Endothelial cell of umbilical vein (primary cell): ENCODE measurements around the gene ERCC2. TPM values are rescaled to one million over a fixed set of nuclear protein-coding genes. Genes with fewer than 3 reads are reported as not detected.

Experiments
- BruUV-seq: library from RNA; stranded (reverse); fragments of 400-500 nt; replicated peaks from 2 replicates; lab custom pipeline; 2021; lab: Mats Ljungman, UMichigan
- CTCF ChIA-PET: fragments of 300-600, 350-600 bp; sonication (Branson Sonifier 250); formaldehyde crosslinking; loops from one replicate; lab custom pipeline; 2021; ENCODE audit warnings: antibody characterized with exemption, inconsistent platforms; lab: Charles Lee
- POLR2A ChIA-PET: fragments of 300-600, 350-600 bp; sonication (Branson Sonifier 250); formaldehyde crosslinking; loops from one replicate; lab custom pipeline; 2021; ENCODE audit warnings: antibody characterized with exemption, inconsistent platforms; lab: Charles Lee
- DNase-seq: peaks from one replicate; pipeline ENCODE4 v3.0.0-alpha.2; 2011; ENCODE audit warnings: low read depth, low spot score
- FAIRE-seq: peaks from 2 replicates; lab custom pipeline; 2011; peaks lifted over from hg19 to GRCh38; lab: Jason Lieb, UNC
- H2AFZ ChIP-seq: 2 replicates; pipeline ENCODE4 v1.6.0; 2012; ENCODE audit warnings: low read depth, low read length, control low read depth, inconsistent platforms
- H3K27ac ChIP-seq: 2 replicates; pipeline ENCODE4 v1.5.1; 2011; ENCODE audit warnings: low read depth, mild to moderate bottlenecking, control low read depth, low read length, moderate library complexity; ENCODE audit not compliant: insufficient read depth
- H3K27me3 ChIP-seq, 2 experiments: 2 replicates each; pipeline versions ENCODE4 v1.6.0 to v1.6.1; 2011; ENCODE audit warnings: low read length in 2 of 2, mixed read lengths in 1 of 2; ENCODE audit not compliant: control insufficient read depth in 2 of 2, insufficient read depth in 2 of 2
- H3K36me3 ChIP-seq, 2 experiments: 2 replicates in 1 of 2; 3 replicates in 1 of 2; pipeline ENCODE4 v1.5.1; 2011; ENCODE audit warnings: low read length in 2 of 2, mild to moderate bottlenecking in 1 of 2, moderate library complexity in 1 of 2; ENCODE audit not compliant: control insufficient read depth in 2 of 2, insufficient read depth in 2 of 2; ENCODE audit errors: extremely low read depth in 1 of 2
- H3K4me1 ChIP-seq: 3 replicates; pipeline ENCODE4 v1.5.1; 2011; ENCODE audit warnings: mild to moderate bottlenecking, low read length; ENCODE audit not compliant: control insufficient read depth, insufficient read depth; ENCODE audit errors: extremely low read depth
- H3K4me2 ChIP-seq: 2 replicates; pipeline ENCODE4 v1.6.1; 2011; ENCODE audit warnings: low read length, control low read depth, mixed read lengths; ENCODE audit not compliant: insufficient read depth
- H3K4me3 ChIP-seq, 3 experiments: fragments of 200-600 bp in 1 of 3; sonication (generic), shearing (Covaris generic) in 1 of 3; replicated peaks in 1 of 3; 2 replicates each; pipeline ENCODE4 v1.5.1; 2011 to 2016; ENCODE audit warnings: control low read depth in 3 of 3, low read length in 3 of 3, mild to moderate bottlenecking in 2 of 3, inconsistent platforms in 1 of 3, low read depth in 1 of 3, moderate library complexity in 1 of 3; ENCODE audit not compliant: insufficient read depth in 1 of 3
- H3K79me2 ChIP-seq: 2 replicates; pipeline ENCODE4 v1.6.0; 2012; ENCODE audit warnings: low read length, inconsistent platforms; ENCODE audit not compliant: control insufficient read depth, insufficient read depth
- H3K9ac ChIP-seq: replicated peaks from 2 replicates; pipeline ENCODE3; 2011; ENCODE audit warnings: low read length, control low read depth; ENCODE audit not compliant: insufficient read depth; ENCODE audit errors: extremely low read depth
- H3K9me1 ChIP-seq: replicated peaks from 3 replicates; pipeline ENCODE4 v1.6.0; 2011; ENCODE audit warnings: mild to moderate bottlenecking, low read length; ENCODE audit not compliant: control insufficient read depth, insufficient read depth; ENCODE audit errors: extremely low read depth
- H3K9me3 ChIP-seq: replicated peaks from 2 replicates; pipeline ENCODE4 v1.5.1; 2012; ENCODE audit warnings: low read length, inconsistent platforms; ENCODE audit not compliant: control insufficient read depth, insufficient read depth
- H4K20me1 ChIP-seq: replicated peaks from 2 replicates; pipeline ENCODE3; 2011; ENCODE audit warnings: mild to moderate bottlenecking, low read length; ENCODE audit not compliant: control insufficient read depth, insufficient read depth; ENCODE audit errors: extremely low read depth
- EZH2 ChIP-seq: IDR thresholded peaks from 2 replicates; pipeline ENCODE4 v1.6.1; 2012; ENCODE audit warnings: borderline replicate concordance, low read depth, mild to moderate bottlenecking, moderate library complexity, low read length, inconsistent platforms; ENCODE audit not compliant: severe bottlenecking
- FOS ChIP-seq: IDR thresholded peaks from 2 replicates; pipeline ENCODE4 v1.6.1; 2011; ENCODE audit warnings: mild to moderate bottlenecking, low read length, moderate library complexity, borderline replicate concordance; ENCODE audit not compliant: insufficient read depth
- GATA2 ChIP-seq: IDR thresholded peaks from 2 replicates; pipeline ENCODE4 v1.7.0; 2011; ENCODE audit warnings: low read depth, mild to moderate bottlenecking, moderate library complexity, mixed read lengths, low read length; ENCODE audit not compliant: insufficient read length, insufficient read depth
- JUN ChIP-seq: IDR thresholded peaks from 2 replicates; pipeline ENCODE4 v1.6.1; 2011; ENCODE audit warnings: borderline replicate concordance, low read depth; ENCODE audit not compliant: insufficient read length, insufficient read depth
- MYC ChIP-seq: IDR thresholded peaks from one replicate; pipeline ENCODE4 v1.6.1; 2011; ENCODE audit warnings: mild to moderate bottlenecking, low read depth, low read length
- POLR2A ChIP-seq: IDR thresholded peaks from 2 replicates; pipeline ENCODE4 v1.6.1; 2012; ENCODE audit warnings: low read depth, mild to moderate bottlenecking, control low read depth, low read length
- POLR2AphosphoS5 ChIP-seq: IDR thresholded peaks from 2 replicates; pipeline ENCODE4 v1.6.1; 2012; ENCODE audit warnings: low read depth, mild to moderate bottlenecking, control low read depth, low read length, moderate library complexity; ENCODE audit not compliant: insufficient read depth
- dilution Hi-C: fragments of 300-500 bp; cut with MboI; formaldehyde crosslinking; loops from one replicate; pipeline ENCODE4 v1.15.0; 2019; ENCODE audit warnings: low sequenced_read_pairs; ENCODE audit not compliant: extremely low pct_ligation_motif_present
- intact Hi-C: fragments of 100-400 bp; cut with micrococcal nuclease; formaldehyde crosslinking; loops from one replicate; pipeline ENCODE4 v1.10.0; 2022
- polyA plus RNA-seq, 4 experiments: library from polyadenylated mRNA; depleted of rRNA in 3 of 4; stranded (reverse) in 3 of 4; unstranded in 1 of 4; fragments of >200 nt; gene quantifications; 2 replicates each; pipeline versions ENCODE4 v1.2.1 to v1.2.3, GENCODE V29; 2011 to 2012; ENCODE audit warnings: missing spikeins in 1 of 4
- total RNA-seq: library from RNA; stranded (reverse); gene quantifications from 2 replicates; pipeline ENCODE4 v1.2.3, GENCODE V29; 2021
- TF ChIP-seq, protein P1 (sequence below), 2 donors: IDR thresholded peaks; 1 replicate in 1 of 2; 2 replicates in 1 of 2; pipeline ENCODE4 v1.5.1; 2011; ENCODE audit warnings: low read length in 2 of 2, mild to moderate bottlenecking in 2 of 2, moderate library complexity in 2 of 2, control low read depth in 1 of 2, inconsistent platforms in 1 of 2, low read depth in 1 of 2; ENCODE audit not compliant: insufficient read depth in 1 of 2; ENCODE audit errors: extremely low read depth in 1 of 2
- TF ChIP-seq, protein P2 (sequence below): IDR thresholded peaks from 2 replicates; pipeline ENCODE4 v1.6.1; 2011; ENCODE audit not compliant: insufficient read depth, insufficient read length

ERCC2 gene
- total and polyA plus RNA-seq, 2 donors (not counting 3 experiments of a cell fraction or from before 2014, with no cell fraction given), result 59.9 to 61.8 TPM

GRCh38 chr19:45322311-45322710 is 48.1 kb downstream of the ERCC2 start:
- Histone ChIP-seq H3K4me2 (no peak overlapping the region), H3K4me3 (no peak overlapping the region), H3K27me3 (peaks cover 4 to 5% of the 10 kb centered on the region in 2 experiments), H2AFZ (no peak overlapping the region), H3K4me1 (no peaks in the 10 kb centered on the region), H3K36me3 (no peaks in the 10 kb centered on the region), H3K9ac (no peak overlapping the region), H4K20me1 (no peaks in the 10 kb centered on the region), H3K9me3 (no peaks in the 10 kb centered on the region), H3K79me2 (no peaks in the 10 kb centered on the region), H3K9me1 (no peaks in the 10 kb centered on the region), H3K27ac (no peak overlapping the region)
- FAIRE-seq (no peak), DNase-seq (no peak)
- BruUV-seq, result no TSS peak
- dilution Hi-C loops (no loop called here), intact Hi-C loops (no loop called here)
- ChIA-PET CTCF (no interaction called here), POLR2A (no interaction called here)
- no peak for TF ChIP-seq EZH2
- TF ChIP-seq, protein P1, sequence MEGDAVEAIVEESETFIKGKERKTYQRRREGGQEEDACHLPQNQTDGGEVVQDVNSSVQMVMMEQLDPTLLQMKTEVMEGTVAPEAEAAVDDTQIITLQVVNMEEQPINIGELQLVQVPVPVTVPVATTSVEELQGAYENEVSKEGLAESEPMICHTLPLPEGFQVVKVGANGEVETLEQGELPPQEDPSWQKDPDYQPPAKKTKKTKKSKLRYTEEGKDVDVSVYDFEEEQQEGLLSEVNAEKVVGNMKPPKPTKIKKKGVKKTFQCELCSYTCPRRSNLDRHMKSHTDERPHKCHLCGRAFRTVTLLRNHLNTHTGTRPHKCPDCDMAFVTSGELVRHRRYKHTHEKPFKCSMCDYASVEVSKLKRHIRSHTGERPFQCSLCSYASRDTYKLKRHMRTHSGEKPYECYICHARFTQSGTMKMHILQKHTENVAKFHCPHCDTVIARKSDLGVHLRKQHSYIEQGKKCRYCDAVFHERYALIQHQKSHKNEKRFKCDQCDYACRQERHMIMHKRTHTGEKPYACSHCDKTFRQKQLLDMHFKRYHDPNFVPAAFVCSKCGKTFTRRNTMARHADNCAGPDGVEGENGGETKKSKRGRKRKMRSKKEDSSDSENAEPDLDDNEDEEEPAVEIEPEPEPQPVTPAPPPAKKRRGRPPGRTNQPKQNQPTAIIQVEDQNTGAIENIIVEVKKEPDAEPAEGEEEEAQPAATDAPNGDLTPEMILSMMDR (IDR thresholded peaks at IDR 0.05; ENCODE audit: extremely low read depth in 1 of 2, insufficient read depth in 1 of 2, low read depth in 1 of 2, low read length in 2 of 2), result no peak
- no peak for TF ChIP-seq FOS

GRCh38 chr19:45321848-45322247 is 48.5 kb downstream of the ERCC2 start:
- H3K27ac ChIP-seq, result no peak overlapping the region
- no peaks in the 10 kb centered on the region for H3K79me2 ChIP-seq
- dilution Hi-C loops (no loop called here), intact Hi-C loops (no loop called here)
- H3K36me3 ChIP-seq, result no peaks in the 10 kb centered on the region
- H3K4me2 ChIP-seq, result no peak overlapping the region
- H3K9ac ChIP-seq, result no peak overlapping the region
- no peaks in the 10 kb centered on the region for H3K9me1 ChIP-seq
- H2AFZ ChIP-seq, result no peak overlapping the region
- H3K27me3 ChIP-seq, result peaks cover 4 to 5% of the 10 kb centered on the region in 2 experiments
- TF ChIP-seq FOS (no peak), GATA2 (no peak), MYC (no peak), POLR2AphosphoS5 (no peak), JUN (no peak), POLR2A (no peak), EZH2 (no peak)
- TF ChIP-seq, protein P2, sequence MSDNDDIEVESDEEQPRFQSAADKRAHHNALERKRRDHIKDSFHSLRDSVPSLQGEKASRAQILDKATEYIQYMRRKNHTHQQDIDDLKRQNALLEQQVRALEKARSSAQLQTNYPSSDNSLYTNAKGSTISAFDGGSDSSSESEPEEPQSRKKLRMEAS, result no peak
- TF ChIP-seq, protein P1 (IDR thresholded peaks at IDR 0.05; ENCODE audit: extremely low read depth in 1 of 2, insufficient read depth in 1 of 2, low read depth in 1 of 2, low read length in 2 of 2), result no peak
- H3K9me3 ChIP-seq, result no peaks in the 10 kb centered on the region
- H3K4me3 ChIP-seq, result no peak overlapping the region
- DNase-seq, result no peak
- ChIA-PET POLR2A (no interaction called here), CTCF (no interaction called here)
- FAIRE-seq, result no peak
- H4K20me1 ChIP-seq, result no peaks in the 10 kb centered on the region
- no TSS peak for BruUV-seq
- no peaks in the 10 kb centered on the region for H3K4me1 ChIP-seq
